Activated effector memory CD4-positive, alpha-beta T cell treated with anti-CD3 and anti-CD28 coated beads, Interleukin-2, amount 50 U/mL, for 16 hours (primary cell): ENCODE measurements around the gene FHL1.
"Not testable (repeated sequence)": the region's sequence is repeated elsewhere in the genome, so short reads cannot be mapped to it uniquely, and the experiment has no call there.

Experiments used
- DNase-seq: peaks from one replicate; pipeline ENCODE4 v3.0.0-alpha.2; 2020

FHL1 gene

GRCh38 chrX:136211766-136212556 is 64.6 kb downstream of the FHL1 start:
- no peak for DNase-seq

GRCh38 chrX:136212557-136213111 is 65.3 kb downstream of the FHL1 start:
- no peak for DNase-seq

DNA sequence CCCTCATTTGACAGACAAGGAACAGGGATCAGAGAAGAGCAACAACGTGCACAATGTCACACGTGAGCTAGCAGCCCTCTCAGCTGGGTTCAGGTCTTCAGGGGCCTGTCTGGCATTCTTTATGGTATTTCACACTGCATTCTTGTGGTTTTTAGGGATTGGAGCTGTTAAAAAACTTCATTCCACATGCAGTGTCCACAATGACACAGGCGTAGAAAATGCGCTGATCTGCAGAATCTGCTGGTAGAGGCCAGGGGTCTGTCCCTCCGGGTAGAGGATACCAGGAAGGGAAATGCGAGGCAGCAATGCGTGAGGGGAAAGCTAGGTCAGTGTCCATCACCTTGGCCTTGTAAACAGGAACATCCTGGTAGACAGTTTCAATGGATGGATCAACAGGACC is 67.2 kb downstream of the FHL1 start:
- DNase-seq, result no peak

DNA sequence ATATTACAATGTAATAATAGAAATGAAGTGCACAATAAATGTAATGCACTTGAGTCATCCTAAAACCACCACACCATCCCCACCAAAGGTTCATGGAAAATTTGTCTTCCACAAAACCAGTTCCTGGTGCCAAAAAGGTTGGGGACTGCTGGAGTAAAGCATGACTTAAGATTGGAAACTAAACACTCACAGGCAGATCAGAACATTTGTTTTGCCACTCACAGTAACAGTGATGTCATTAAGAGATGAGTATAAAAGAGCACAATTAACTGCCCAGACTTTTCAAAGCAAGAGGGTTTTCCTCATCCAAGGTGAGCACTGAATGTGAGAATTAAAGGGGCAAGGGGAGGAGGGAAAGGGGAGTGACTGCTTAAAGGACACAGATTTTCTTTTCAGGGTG is 68.2 kb downstream of the FHL1 start:
- DNase-seq, result no peak

DNA sequence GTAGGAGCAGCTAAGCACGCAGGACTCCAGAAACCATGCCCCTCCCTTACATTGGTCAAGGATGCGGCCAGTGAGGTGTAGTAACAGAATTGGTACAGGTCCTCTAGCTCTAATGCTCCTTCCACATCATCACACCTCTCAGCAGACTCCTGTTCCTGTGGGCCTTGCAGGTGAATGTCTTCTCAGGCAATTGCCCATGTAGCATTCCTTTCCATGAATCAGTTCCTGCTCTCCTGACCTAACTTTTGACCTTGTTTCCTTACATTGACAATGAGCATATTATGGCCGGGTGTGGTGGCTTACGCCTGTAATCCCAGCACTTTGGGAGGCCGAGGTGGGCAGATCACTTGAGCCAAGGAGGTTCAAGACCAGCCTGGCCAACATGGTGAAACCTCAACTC is 72.6 kb downstream of the FHL1 start:
- no peak for DNase-seq

DNA sequence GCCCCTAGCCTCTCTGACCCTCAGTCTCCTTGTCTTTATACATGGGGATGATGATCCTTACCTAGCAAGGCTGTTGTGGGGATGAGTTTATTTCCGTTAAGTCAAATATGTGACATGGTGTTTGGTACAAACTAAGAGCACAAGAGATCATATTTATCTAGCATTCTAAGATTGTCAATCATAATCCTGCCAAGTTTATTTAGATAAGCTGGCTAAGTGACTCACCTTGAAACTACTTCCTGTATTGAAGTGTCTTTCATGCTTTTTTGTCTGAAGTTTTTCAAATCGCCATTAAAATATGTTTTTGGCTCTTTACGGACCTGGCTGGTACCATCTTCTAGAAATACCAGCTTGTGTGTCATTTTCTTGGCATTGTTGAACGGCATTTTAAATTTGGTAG is 73.2 kb downstream of the FHL1 start:
- DNase-seq, result no peak

DNA sequence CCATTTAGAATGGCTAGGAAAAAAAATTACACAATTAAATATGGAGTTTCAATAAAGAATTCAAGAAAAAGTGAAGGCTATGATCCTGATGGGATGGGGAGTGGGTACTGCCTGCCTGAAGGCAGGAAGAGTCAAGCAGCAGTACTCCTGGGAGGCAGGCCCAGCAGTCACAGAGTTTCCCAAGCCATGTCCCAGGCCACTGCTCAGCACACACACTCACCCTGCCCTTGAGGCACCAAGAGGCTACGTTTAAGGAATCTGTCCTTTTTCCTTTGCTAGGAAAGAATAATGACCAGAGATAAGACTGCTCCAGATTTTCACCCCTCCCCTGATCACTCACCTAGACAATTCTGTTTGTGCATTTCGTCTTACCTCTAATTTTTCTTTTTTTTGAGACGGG is 73.6 kb downstream of the FHL1 start:
- DNase-seq, result no peak

GRCh38 chrX:136221851-136222513 is 74.6 kb downstream of the FHL1 start:
- DNase-seq, result no peak

DNA sequence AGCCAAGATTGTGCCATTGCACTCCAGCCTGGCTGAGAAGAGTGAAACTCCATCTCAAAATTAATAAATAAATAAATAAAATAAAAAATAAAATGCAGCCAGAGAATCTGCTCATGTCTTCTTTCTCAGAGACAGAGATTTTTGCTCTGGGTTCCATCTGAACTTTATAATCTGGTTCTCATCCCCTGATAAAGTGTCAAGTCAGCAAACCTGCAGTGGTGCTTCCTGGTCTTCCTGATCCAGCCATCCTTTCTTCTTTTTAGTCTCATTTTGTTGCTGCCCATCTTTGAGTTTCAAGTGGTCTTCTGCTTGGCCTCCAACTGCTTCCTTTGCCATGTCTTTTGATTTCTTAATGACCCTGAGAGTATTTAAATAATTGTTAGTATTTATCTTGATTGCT is 79.7 kb downstream of the FHL1 start:
- no peak for DNase-seq

DNA sequence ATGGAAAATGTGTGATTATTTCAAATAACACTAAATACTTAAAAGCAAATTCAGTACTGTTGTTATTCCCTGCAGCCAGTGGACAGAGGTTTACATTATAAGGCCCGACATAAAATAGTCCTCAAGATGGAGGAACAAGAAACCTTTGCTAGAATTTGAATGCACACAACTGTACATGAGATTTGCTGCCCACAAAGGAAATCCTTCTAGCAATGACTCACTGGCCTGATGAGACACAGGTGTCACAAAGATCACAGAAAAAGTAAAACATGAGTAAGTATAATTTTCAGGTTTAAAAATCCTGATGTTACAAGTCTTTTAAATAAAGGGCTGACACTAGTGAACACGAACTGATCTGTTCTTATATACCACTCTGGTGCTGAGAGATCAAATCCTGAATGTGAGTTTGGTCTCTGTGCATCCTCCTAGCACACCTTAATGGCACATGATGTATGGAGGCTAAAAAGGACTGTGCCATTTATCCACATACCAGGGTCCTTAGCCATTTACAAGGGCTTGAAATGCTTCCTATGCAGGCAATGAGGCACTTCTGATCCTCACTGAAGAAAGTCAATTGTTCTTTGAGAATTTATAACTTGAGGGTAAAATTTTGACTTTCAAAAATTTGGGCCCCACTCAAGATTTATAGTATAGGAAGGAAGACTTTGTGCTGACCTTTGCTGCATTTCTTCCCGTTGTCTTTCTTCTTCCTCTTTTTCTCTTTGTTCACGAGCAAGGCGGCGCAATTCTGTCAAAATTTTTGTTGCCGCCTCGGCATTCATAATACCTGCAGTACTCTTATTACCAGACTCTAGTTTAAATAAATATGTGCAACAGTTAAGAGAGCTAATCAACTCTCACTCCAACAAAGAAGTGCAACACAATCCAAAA is 80.9 kb downstream of the FHL1 start:
- no peak for DNase-seq

DNA sequence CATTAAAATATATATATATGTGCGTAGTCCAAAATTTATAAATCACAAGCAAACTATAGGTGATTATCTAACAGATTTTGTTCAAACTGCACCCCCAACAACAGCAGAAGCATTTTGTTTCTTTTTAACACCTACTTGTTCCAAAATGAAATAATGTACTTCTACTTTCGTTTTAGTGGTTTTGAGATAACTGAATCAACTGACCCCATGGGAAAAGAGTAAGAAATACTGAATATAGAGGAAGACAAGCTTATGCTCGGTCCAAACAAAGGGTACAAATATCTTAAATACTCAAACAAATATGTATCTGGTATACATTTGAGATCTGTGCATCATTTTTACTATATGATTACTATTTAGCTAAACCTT is 81.5 kb downstream of the FHL1 start:
- DNase-seq, result no peak

- DNase-seq, result no peak
Observed at GRCh38 chrX:136237074-136237473, 89.7 kb downstream of the FHL1 start.

DNA sequence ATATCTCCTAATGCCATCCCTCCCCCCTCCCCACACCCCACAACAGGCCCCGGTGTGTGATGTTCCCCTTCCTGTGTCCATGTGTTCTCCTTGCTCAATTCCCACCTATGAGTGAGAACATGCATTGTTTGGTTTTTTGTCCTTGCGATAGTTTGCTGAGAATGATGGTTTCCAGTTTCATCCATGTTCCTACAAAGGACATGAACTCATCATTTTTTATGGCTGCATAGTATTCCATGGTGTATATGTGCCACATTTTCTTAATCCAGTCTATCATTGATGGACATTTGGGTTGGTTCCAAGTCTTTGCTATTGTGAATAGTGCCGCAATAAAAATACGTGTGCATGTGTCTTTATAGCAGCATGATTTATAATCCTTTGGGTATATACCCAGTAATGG is 90.5 kb downstream of the FHL1 start:
- DNase-seq, result not testable (repeated sequence)

DNA sequence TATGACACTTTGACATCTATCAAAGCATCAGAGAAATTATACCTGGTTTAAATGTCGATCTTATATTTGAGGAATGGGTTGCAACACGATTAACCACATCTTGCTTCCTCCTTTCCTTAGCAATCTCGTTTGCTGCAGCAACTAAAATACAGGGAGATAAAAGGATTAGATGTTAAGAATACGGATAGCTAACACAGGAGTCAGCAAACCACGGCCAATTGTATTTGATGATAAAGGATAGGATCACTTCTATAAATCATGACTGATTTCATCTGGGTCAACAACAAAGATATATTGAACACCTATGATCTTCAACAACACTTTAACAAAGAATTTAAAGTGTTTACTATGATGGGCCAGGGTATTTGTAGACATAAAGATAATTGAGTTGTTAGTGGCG is 98.9 kb downstream of the FHL1 start:
- no peak for DNase-seq

GRCh38 chrX:136250191-136251040 is 103.1 kb downstream of the FHL1 start:
- peak; percentile 82 for DNase-seq

DNA sequence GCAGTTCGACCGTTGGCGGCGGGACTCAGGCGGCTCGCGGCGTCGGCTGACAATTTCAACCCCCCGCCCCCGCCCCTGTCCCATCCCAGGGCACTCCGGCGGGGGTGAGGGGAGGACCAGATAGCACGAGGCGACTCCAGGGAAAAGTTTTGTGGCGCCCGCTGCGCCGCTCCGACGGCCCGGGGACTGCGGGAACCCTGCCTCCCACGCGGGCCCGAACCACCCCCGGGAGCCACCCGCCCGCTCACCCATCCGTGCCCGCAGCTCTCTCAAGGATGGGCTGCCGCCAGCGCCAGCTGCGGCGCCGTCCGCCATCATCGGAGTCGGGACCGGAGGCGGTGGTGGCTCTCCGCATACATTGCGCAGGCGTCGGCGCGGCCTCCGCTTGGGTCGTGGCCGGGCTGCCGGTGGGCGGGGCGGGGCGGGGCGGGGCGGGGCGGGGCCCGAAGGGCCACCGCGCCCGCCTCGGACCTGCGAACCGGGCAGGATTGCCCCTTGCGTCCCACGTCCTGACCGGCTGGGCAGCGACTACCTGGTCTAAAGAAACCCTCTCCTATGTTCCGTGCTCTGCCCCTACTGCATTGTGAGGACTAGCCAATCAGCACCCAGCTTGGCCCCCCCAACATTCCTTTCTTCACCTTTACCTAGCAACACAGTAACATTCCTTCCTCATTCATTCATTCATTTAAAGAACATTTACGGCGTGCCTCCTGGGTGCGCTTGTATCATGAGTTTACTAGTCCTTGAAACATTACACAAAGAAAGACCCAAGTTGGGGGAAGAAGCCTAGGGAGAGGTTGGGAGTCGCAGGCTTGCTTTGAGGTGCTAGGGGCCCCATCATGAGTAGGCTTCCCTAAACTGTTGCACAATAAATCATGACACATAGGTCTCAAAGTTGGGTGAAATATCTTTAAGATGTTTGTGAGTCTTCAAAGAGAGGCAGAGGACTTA is 104.0 kb downstream of the FHL1 start, which contains the start of gene MAP7D3:
Gene MAP7D3 (minus strand): TSS at position 360 of the 951 bp plus-strand sequence. CDS start 42 bp downstream, at position 318.
- peak; percentile 88 for DNase-seq

- no peak for DNase-seq
Observed at GRCh38 chrX:136255541-136255940, 108.2 kb downstream of the FHL1 start.

- DNase-seq, result no peak
Observed at GRCh38 chrX:136256026-136256425, 108.7 kb downstream of the FHL1 start.

- DNase-seq, result no peak
Observed at GRCh38 chrX:136258951-136259350, 111.6 kb downstream of the FHL1 start.

GRCh38 chrX:136259543-136259942 is 112.2 kb downstream of the FHL1 start:
- DNase-seq, result no peak

DNA sequence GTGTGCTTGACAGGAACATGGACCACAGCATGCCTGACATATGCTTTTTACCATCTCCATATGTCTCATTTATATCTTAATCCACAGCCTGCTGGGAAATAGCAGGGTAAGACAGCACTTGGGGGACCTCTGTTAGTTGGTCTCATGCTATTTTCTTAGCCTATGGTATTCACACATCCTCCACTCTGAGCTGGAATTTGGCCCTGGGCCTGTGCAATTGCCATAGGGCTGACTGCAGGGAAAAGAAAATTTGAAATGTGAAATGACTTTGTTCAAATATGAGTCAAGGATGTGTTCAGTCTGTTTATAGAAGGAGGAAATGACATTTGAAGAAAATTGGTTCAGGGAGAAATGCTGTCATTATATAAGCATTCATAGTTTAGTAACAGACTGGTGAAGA is 113.4 kb downstream of the FHL1 start:
- DNase-seq, result no peak
